ENCODE data around the gene FAM174C. TPM values are rescaled to one million over a fixed set of nuclear protein-coding genes. Genes with fewer than 3 reads are reported as not detected.
A peak's percentile ranks its signal among the peaks of the same experiment; 100 is the strongest.
"Not testable (repeated sequence)": the region's sequence is repeated elsewhere in the genome, so short reads cannot be mapped to it uniquely, and the experiment has no call there.

FAM174C gene
- total and polyA plus RNA-seq, 10 donors, result 35.8 to 134 (median 46.6) TPM

DNA sequence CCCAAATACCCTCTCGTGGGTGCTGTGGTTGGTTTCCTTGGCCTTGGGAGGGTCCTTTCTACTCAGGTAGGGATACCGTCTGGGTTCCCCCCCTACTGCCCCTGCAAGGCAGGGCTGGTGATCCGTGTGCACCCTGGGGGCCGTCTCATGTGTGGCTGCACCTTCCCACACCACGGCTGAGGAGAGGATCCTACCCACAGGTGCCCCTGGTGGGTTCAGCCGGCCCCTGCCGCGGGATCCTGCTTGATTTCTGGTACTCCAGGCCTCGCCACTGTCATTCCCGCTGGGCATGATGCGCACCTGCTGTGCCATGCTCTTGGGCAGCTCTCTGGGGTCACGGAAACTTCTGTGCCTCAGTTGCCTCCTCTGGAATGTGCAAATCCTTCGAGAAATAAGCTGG, 41.1 kb downstream of the FAM174C start:
- no peak for DNase-seq
- WGBS, 5 donors, result 68 to 82% (median 74%) methylated on average over 8 to 13 of the region's 13 CpGs
- H3K27me3 ChIP-seq (replicated peaks in 1 of 7), result peaks cover 0 to 98% (median 52%) of the 10 kb centered on the region in 7 donors
- peaks cover 0 to 27% (median 9%) of the 10 kb centered on the region in 6 donors for H3K4me1 ChIP-seq
- peak overlapping the region in 1 of 8 donors; percentile 58 for H3K4me3 ChIP-seq
- no peak overlapping the region for H3K27ac ChIP-seq
- intact Hi-C loops (cut with DNase I; ENCODE audit: low total_unique reads), result no loop called here
- no peaks in the 10 kb centered on the region for H3K9me3 ChIP-seq
- H3K36me3 ChIP-seq, result no peaks in the 10 kb centered on the region
- TF ChIP-seq POLR2AphosphoS5 (IDR thresholded peaks at IDR 0.05) (no peak), POLR2A (IDR thresholded peaks at IDR 0.05) (no peak)
- TF ChIP-seq, protein P1, sequence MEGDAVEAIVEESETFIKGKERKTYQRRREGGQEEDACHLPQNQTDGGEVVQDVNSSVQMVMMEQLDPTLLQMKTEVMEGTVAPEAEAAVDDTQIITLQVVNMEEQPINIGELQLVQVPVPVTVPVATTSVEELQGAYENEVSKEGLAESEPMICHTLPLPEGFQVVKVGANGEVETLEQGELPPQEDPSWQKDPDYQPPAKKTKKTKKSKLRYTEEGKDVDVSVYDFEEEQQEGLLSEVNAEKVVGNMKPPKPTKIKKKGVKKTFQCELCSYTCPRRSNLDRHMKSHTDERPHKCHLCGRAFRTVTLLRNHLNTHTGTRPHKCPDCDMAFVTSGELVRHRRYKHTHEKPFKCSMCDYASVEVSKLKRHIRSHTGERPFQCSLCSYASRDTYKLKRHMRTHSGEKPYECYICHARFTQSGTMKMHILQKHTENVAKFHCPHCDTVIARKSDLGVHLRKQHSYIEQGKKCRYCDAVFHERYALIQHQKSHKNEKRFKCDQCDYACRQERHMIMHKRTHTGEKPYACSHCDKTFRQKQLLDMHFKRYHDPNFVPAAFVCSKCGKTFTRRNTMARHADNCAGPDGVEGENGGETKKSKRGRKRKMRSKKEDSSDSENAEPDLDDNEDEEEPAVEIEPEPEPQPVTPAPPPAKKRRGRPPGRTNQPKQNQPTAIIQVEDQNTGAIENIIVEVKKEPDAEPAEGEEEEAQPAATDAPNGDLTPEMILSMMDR (IDR thresholded peaks at IDR 0.05 in 8 of 11, conservative IDR thresholded peaks at IDR 0.05 in 3 of 11), result no peak

DNA sequence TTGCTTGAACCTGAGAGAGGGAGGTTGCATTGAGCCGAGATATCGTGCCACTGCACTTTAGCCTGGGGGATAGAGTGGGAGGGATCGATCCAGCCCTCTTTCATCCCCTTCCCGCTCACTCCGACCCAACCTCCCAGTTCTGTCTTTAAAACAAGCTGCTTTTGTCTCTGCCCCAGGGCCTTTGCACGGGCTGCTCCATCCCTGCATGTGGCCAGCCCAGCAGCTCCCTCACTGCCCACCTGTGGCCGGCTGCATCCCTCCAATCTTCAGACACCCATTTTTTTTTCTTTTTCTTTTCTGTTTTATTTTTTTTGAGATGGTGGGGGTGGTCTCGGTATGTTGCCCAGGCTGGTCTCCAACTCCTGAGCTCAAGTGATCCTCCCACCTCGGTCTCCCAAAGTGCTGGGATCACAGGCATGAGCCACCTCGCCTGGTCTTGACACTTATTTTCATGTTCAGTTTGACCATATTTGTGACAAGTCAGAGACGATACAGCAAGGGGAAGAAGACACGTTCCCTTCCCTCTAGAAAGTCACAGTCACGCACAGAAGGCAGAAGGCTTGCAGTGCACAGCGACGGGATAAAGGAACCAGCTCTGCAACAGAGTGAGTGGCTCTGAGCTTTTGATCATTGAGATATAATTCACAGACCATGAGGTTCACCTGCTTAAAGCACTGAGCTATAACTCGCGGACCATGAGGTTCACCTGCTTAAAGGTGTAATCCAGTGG, 42.1 kb downstream of the FAM174C start:
- no peak for TF ChIP-seq POLR2AphosphoS5 (IDR thresholded peaks at IDR 0.05)
- TF ChIP-seq, protein P1 (IDR thresholded peaks at IDR 0.05 in 8 of 11, conservative IDR thresholded peaks at IDR 0.05 in 3 of 11), result no peak
- no peak for TF ChIP-seq POLR2A (IDR thresholded peaks at IDR 0.05)
- H3K9me3 ChIP-seq, result no peaks in the 10 kb centered on the region
- H3K4me1 ChIP-seq, result peaks cover 0 to 27% (median 9%) of the 10 kb centered on the region in 6 donors
- intact Hi-C loops (cut with DNase I; ENCODE audit: low total_unique reads), result no loop called here
- H3K27me3 ChIP-seq (replicated peaks in 1 of 7), result peaks cover 0 to 98% (median 55%) of the 10 kb centered on the region in 7 donors
- no peak for DNase-seq
- H3K27ac ChIP-seq, result no peak overlapping the region
- no peak overlapping the region for H3K4me3 ChIP-seq
- 67 to 77% (median 69%) methylated on average over 16 to 17 of the region's 17 CpGs for WGBS, 5 donors
- no peaks in the 10 kb centered on the region for H3K36me3 ChIP-seq

DNA sequence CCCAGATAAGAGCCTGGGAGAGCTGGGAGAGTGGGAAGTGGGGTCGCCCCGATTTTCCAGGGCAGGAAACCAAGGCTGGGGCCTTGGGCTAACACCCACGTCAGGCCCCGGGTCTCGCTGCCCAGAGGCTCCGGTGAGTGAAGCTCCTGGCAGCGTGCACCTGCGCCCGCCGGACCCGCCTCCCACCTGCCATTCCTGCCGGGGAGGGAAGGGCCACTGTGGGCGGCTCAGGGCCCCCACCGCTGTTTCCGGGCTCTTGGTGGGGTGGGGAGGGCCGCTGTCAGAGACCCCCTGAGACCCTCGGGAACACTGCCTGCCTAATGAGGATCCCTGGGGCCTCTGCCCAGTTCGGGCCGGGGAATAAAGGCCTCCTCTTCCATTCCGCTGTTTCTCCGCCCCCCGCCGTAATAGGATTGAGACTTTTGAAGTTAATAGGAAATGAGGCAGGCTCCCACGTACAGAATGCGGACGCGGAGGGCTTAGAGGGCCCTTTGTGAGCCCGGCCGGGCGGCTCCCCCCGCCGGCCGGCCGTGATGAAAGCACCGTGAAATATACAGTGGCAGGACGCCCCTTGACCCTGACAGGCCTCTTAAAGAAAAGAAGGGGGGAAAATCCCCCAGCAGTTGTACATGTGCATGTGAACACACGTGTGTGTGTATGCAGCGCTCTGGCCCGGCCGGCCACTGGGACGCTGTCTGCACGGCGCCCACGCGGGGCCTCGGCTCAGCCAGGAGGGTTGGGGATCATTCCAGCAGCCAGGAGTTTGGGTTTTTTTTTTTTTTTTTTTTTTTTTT, 43.5 kb downstream of the FAM174C start:
- 37 to 68% (median 47%) methylated on average over 34 to 46 of the region's 46 CpGs for WGBS, 5 donors
- H3K27me3 ChIP-seq (replicated peaks in 1 of 7), result peaks cover 0 to 98% (median 55%) of the 10 kb centered on the region in 7 donors
- intact Hi-C loops (cut with DNase I; ENCODE audit: low total_unique reads), result no loop called here
- no peak for DNase-seq
- no peak for TF ChIP-seq POLR2A (IDR thresholded peaks at IDR 0.05)
- TF ChIP-seq, protein P1 (IDR thresholded peaks at IDR 0.05 in 8 of 11, conservative IDR thresholded peaks at IDR 0.05 in 3 of 11), result no peak
- TF ChIP-seq POLR2AphosphoS5 (IDR thresholded peaks at IDR 0.05), result no peak
- peak overlapping the region in 1 of 8 donors; percentile 9 for H3K4me3 ChIP-seq
- no peaks in the 10 kb centered on the region for H3K9me3 ChIP-seq
- no peaks in the 10 kb centered on the region for H3K36me3 ChIP-seq
- H3K27ac ChIP-seq, result no peak overlapping the region
- peaks cover 0 to 27% (median 9%) of the 10 kb centered on the region in 6 donors for H3K4me1 ChIP-seq

DNA sequence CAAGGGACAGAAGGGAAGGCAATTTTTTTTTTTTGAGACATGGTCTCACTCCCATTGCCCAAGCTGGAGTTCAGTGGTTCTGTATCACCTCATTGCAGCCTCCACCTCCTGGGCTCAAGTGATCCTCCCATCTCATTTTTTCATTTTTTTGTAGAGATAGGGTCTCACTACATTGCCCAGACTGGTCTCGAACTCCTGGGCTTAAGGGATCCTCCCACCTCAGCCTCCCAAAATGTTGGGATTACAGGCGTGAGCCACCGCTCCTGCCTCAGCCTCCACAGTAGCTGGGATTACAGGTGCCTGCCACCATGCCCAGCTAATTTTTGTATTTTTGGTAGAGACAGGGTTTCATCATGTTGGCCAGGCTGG, 44.9 kb downstream of the FAM174C start:
- WGBS, 5 donors, result 86 to 95% (median 92%) methylated on average over 3 of the region's 3 CpGs

More for the DNA sequence above, 44.9 kb downstream of the FAM174C start:
- Histone ChIP-seq H3K27me3 (replicated peaks in 1 of 7) (peaks cover 3 to 98% (median 54%) of the 10 kb centered on the region in 7 donors), H3K4me1 (peaks cover 8 to 34% (median 18%) of the 10 kb centered on the region in 6 donors)
- intact Hi-C loops (cut with DNase I; ENCODE audit: low total_unique reads); H3K36me3 ChIP-seq; H3K9me3 ChIP-seq; DNase-seq; H3K27ac ChIP-seq; H3K4me3 ChIP-seq: not testable (repeated sequence)

Measured in spleen (tissue), 11 donors.